ENCODE data around the gene SHROOM3.

DNA sequence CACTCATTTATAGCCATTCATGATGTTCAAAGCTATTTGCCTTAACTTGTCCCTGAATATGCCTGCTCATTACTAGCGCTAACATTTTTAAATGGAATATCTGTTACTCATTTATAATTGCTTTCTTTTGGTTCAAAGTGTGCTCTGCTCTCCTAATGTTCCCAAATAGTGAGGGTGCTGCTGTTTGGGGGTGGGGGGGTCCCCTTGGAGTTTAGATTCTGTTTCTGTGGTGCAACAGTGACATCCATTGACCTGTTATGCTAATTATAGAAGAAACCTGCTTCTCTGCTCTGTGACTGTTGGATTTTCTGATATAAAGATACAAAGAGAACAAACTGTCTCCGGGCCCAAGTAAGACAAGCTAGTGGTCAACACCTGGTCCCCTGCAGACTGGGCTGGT, 222.4 kb downstream of the SHROOM3 start:
- TF ChIP-seq YY1 (IDR thresholded peaks at IDR 0.05; ENCODE audit: low read depth) (no peak), RAD21 (IDR thresholded peaks at IDR 0.05; ENCODE audit: low read depth) (no peak), ZBTB7A (IDR thresholded peaks at IDR 0.05; ENCODE audit: low read depth) (no peak), TEAD4 (IDR thresholded peaks at IDR 0.05) (no peak), EP300 (IDR thresholded peaks at IDR 0.05; ENCODE audit: borderline replicate concordance) (no peak), CREB1 (IDR thresholded peaks at IDR 0.05; ENCODE audit: low read depth) (no peak), FOXM1 (IDR thresholded peaks at IDR 0.05; ENCODE audit: borderline replicate concordance, low read depth) (no peak)

Measured in Ishikawa (cell line).